Activated naive CD4-positive, alpha-beta T cell treated with anti-CD3 and anti-CD28 coated beads, Interleukin-2, amount 50 U/mL, for 16 hours (primary cell): Measurements from ENCODE around the gene EIF2S3.
"Not testable (repeated sequence)": the region's sequence is repeated elsewhere in the genome, so short reads cannot be mapped to it uniquely, and the experiment has no call there.

Experiments
- DNase-seq: peaks from one replicate; pipeline ENCODE4 v3.0.0-alpha.2; 2020

EIF2S3 gene

GRCh38 chrX:24054182-24055042, at the start of gene EIF2S3:
TSS of gene EIF2S3 (plus strand) at chrX:24054956. CDS start at chrX:24054969, 13 bp downstream.
- peak; percentile 86 for DNase-seq

- no peak for DNase-seq
Observed at GRCh38 chrX:24005028-24005427, 49.7 kb upstream of the EIF2S3 start.

GRCh38 chrX:24005867-24006266, 48.9 kb upstream of the EIF2S3 start:
- DNase-seq, result no peak

GRCh38 chrX:24012266-24012665, 42.5 kb upstream of the EIF2S3 start:
- DNase-seq, result no peak

- peak; percentile 49 for DNase-seq
Observed at GRCh38 chrX:24014388-24015018, 40.3 kb upstream of the EIF2S3 start.

- DNase-seq, result no peak
Observed at GRCh38 chrX:24017674-24018073, 37.1 kb upstream of the EIF2S3 start.

- no peak for DNase-seq
Observed at GRCh38 chrX:24018809-24019208, 35.9 kb upstream of the EIF2S3 start.

- DNase-seq, result no peak
Observed at GRCh38 chrX:24019448-24019847, 35.3 kb upstream of the EIF2S3 start.

- no peak for DNase-seq
Observed at GRCh38 chrX:24020306-24020876, 34.4 kb upstream of the EIF2S3 start.

- no peak for DNase-seq
Observed at GRCh38 chrX:24023544-24023943, 31.2 kb upstream of the EIF2S3 start.

GRCh38 chrX:24023972-24024669, 30.6 kb upstream of the EIF2S3 start:
- DNase-seq, result no peak

- peak; percentile 79 for DNase-seq
Observed at GRCh38 chrX:24024819-24025740, 29.7 kb upstream of the EIF2S3 start.

- DNase-seq, result no peak
Observed at GRCh38 chrX:24025741-24026403, 28.9 kb upstream of the EIF2S3 start.

GRCh38 chrX:24026432-24026831, 28.3 kb upstream of the EIF2S3 start:
- DNase-seq, result no peak

- DNase-seq, result no peak
Observed at GRCh38 chrX:24027086-24027485, 27.7 kb upstream of the EIF2S3 start, which contains the start of gene KLHL15. TSS of gene KLHL15 (minus strand) at chrX:24027186. CDS start at chrX:24006693, 20,493 bp downstream.

GRCh38 chrX:24027985-24028384, 26.8 kb upstream of the EIF2S3 start:
- no peak for DNase-seq

- no peak for DNase-seq
Observed at GRCh38 chrX:24030597-24030996, 24.2 kb upstream of the EIF2S3 start.

- DNase-seq, result no peak
Observed at GRCh38 chrX:24034485-24034884, 20.3 kb upstream of the EIF2S3 start.

- DNase-seq, result no peak
Observed at GRCh38 chrX:24037729-24038128, 17.0 kb upstream of the EIF2S3 start.

GRCh38 chrX:24046060-24046459, 8.7 kb upstream of the EIF2S3 start:
- DNase-seq, result not testable (repeated sequence)

- not testable (repeated sequence) for DNase-seq
Observed at GRCh38 chrX:24049643-24050042, 5.1 kb upstream of the EIF2S3 start.
